Inflammatory macrophage treated with lipopolysaccharide for 4 hours (primary cell): ENCODE data around the gene FAM168B.

Source experiments
- DNase-seq: peaks from one replicate; pipeline ENCODE4 v3.0.0-alpha.2; 2020

FAM168B gene

DNA sequence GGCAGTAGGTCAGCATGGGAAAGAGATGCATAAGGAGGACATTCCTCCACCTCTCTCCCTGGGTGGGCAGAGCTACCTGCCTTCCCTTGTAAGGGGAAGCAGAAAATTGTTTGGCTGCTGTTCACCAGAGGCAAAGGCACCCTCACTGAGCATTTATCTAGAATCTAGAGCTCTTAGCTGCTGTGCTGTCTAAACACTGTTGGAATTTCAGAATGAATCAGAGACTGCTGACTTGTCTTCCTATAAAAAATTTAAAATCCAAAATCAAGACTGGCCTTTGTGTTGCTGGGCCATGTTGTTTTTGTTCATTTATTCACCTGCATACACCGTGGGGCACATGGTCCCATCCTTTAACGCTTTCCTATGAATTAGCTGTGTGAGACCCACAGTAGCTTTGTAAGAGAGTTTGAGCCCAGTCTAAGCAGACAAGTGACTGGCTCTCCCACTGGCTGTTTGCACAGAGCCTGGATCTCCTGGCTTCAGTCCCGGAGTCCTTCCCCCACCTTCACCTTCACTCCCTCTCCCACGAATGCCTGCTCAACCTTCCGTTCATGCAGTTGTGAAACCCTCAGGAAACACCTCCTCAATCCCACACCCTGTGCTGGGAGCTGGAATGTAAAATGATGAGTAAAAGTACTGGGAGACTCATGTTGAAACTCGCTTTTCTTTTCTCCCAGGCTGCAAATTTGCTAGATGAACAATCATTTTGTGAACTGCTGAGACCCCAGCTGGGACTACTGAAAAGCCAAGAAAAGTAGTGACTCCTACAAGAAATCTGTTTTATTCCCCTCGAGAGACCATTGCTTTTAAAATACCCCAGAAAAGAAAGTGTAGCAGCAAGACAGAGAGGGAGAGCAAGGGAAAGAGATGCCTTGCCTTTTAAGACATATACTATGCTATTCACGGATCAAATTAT is 76.2 kb downstream of the FAM168B start:
- no peak for DNase-seq

DNA sequence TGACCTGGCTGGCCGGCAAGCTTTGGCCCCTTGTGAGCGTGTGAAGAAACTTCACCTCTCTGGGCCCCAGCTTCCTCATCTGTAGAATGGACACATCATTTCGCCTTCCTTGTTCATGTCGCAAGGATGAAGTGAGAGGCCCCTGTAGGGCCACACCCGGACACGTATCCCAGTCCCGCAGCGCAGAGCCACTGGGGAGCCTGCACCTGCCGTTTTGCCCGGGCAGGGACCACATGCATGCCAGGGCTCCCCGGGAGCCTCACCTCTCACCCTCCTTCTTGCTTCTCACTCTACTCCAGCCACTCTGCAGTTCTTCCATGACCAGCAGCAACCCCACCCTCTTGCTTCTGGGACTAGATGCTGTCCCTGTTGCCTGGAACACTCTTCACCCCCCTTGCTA is 77.5 kb downstream of the FAM168B start:
- DNase-seq, result no peak

DNA sequence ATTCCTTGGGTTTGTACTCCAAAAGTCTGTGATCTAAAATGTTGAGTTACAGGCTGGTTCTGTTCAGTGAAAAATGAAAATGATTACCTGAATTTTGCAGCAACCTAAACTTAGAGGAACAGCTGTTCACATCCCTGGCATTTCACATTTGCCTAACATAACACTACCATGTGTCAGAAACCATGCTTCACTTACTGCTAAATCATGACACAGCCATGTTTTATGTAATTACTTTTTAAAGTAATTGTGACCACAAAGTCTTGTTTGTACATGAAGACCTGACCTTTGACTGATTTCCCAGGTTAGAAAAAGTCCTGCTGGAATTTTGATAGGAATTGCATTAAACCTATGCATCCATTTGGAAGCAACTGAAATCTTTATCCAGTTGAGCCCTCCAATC is 79.1 kb downstream of the FAM168B start:
- no peak for DNase-seq

DNA sequence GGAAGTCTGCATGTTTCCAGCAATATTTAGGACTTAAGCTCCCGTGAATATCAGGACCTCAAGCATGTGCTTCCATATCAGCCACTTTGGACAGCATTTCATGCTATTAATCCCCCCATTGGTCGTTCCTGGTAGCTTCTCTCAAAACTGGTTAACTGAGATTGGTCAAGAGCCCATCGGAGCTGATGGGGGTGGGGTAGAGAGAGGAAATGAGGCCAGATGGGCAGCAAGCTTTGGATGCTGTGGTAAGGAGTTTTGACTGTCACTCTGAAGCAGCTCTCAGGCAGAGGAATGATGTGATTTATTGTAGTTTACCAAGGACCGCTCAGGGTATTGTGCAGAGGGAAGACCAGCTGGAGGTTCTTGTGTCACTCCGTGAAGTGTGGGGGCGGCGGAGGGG is 81.8 kb downstream of the FAM168B start:
- DNase-seq, result no peak

DNA sequence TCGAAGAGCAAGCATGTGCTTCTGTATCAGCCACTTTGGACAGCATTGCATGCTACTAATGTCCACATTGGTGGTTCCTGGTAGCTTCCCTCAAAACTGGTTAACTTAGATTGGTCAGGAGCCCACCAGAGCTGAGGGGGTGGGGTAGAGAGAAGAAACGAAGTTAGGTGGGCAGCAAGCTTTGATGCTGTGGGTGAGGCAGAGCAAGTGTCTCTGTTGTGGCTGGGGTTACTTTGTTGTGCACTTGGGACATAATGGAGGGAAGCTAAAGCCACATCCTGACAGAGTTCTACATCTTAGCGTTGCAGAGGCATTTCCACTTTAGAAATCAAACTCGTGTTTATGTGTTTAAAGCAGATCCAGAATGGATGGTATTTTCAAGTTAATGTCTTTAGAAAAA is 82.7 kb downstream of the FAM168B start:
- DNase-seq, result no peak

DNA sequence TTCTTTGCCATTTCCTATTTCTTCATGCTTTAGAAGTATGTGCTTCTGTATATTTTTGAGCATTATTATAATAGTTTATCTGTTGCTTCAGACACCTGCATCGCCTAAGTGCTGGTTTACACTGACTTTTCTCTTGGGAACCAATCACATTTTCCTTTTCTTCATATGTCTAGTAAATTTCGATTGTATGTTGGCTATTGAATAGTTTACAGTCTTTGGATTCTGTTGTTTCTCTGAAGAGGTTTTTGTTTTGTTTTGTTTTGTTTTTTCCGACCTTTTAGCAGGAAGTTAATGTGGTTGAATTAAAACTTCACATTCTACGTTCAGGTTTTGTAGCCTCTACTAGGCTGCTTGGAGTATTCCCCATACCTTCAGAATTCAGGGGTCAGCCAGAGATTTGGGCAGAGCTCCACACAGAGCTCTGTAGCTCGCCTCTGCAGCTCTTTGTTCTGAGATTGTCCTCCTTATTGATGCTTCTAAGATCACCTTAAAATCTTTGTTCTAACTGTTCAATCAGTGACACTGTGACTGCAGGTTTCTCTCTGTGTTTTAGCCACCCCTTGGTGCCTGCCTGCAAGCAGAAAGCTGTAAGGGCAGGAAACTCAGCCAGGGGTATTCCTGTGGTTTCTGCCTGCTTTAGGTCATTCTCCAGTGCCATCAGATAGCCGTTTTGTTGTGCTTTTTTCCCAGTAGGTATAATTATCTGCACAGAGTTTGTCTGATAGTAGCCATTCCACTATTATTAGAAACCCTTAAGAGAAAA is 83.4 kb downstream of the FAM168B start:
- no peak for DNase-seq

DNA sequence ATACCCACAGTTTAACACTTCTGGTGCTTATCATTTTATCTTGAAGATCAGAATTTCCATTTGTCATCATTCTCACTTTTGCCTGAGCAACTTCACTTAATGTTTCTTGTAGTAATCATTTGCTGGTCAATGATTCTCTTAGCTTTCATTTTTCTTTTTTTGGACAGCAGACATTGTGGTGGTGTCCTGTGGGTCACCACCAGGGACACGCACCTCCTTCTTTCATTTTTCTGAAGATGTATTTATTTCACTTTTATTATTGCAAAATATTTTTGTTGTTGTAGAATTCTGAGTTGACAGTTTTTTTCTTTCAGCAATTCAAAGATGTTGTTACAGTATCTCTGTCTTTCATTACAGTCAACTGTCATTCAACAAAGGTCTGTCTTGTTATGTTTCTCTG is 84.3 kb downstream of the FAM168B start:
- no peak for DNase-seq

DNA sequence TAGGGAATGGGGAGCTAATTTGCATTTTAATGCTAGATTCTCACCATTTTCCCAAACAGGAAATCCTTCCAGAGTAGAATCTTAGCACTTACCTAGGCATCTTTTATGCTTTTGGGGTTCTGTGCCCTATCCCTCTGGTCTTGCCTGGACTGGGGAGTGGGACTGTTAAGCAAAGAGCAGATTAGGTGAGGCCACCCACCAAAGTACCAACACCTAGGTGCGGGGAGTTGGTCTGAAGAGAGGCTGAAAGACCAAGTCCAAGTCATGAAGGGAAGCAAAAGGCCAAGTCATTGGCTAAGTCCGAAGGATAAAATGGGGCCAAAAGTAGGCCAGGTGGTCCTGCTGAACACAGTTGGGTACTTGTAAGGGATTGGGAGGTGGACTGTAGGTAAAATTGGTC is 86.7 kb downstream of the FAM168B start:
- DNase-seq, result no peak

DNA sequence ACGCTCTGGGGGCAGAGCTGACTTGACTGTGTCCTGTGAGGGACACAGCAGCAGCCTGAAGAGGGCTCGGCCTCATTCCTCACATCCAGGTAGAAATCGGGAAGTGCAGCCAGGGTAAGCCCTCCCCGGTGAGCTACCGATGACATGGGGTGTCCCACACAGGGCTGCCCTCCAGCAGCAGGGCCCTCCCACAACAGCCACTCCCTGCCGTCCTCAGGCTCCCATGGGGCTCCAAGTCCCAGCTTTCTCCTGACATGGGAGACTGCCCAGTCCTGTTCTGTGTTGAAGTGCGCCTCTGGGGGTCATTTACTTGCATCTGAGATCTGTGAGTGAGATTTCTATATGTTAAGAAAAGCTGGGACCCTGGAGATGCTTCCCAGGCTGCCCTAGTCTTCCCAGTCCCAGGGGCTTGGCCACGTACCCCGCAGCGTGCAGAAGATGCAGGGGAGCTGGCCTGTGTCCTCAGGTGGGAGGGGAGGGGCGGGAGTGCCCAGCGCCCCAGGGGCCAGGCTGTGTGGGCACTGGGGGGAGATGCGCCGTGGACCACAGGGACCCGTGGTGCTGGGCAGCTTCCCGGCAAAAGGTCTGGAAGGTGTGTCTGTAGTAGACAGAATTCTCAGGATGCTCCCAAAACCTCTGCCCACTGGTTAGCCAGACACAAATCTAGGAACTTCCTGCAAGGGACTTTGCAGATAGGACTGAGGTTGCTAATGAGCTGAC is 87.9 kb downstream of the FAM168B start:
- DNase-seq, result no peak

DNA sequence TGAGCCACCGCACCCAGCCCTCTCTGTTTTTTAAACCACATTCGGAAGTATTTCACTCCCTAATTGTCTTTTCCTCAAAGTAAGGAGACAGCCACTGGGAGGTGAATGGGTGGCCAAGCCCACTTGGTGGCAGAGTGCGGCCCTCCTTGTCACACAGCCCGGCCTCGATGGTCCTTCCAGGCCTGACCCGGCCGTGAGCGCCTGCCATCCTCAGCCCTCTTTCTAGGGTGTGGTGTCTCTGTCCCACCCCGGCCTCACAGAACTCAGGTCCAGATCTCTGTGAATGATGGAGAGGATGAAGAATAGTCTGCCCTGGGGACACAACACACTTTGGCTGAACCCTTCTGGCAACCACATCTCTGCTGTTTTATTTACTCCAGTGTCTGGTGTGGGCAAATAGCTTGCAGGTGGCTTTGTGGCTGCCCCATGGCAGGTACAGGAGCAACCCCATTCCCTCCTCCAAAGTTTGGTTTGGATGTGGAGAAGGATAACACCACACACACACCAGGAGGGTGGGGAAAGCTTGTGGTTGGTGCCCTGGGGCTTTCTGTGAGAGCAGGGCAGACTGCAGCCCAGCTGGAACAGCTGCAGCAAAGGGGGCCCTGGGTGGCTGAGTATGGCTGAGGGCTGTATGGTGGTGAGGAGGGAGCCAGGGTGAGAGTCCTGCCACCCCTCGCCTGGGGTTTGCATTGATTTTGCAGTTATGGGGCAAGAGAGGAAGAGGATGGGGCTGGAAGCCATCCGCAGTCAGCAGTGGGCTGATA is 88.6 kb downstream of the FAM168B start:
- DNase-seq, result no peak

DNA sequence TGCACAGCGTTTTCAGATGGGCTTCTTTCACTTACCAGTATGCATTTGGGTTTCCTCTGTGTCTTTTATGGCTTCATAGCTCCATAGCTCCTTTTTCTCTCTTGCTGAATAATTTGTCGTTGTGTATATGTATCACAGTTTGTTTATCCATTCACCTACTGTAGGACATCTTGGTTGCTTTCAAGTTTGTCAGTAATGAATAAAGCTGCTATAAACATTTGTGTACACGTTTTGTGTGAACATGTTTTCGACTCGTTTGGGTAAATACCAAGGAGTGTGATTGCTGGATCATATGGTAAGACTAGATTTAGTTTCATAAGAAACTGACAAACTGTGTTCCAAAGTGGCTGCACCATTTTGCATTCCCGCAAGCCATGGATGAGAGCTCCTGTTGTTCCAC is 94.7 kb downstream of the FAM168B start:
- no peak for DNase-seq
